Uterine smooth muscle cell (primary cell): Measurements from ENCODE around the gene ADGRA3. TPM values are rescaled to one million over a fixed set of nuclear protein-coding genes. Genes with fewer than 3 reads are reported as not detected.

Experiments used
- total RNA-seq: library from RNA; depleted of rRNA; stranded (reverse); fragments of >200 nt; gene quantifications from 2 replicates; pipeline ENCODE4 v1.2.3, GENCODE V29; 2014

The ADGRA3 gene
- total RNA-seq = 21.6 and 29.4 TPM in 2 replicates

DNA sequence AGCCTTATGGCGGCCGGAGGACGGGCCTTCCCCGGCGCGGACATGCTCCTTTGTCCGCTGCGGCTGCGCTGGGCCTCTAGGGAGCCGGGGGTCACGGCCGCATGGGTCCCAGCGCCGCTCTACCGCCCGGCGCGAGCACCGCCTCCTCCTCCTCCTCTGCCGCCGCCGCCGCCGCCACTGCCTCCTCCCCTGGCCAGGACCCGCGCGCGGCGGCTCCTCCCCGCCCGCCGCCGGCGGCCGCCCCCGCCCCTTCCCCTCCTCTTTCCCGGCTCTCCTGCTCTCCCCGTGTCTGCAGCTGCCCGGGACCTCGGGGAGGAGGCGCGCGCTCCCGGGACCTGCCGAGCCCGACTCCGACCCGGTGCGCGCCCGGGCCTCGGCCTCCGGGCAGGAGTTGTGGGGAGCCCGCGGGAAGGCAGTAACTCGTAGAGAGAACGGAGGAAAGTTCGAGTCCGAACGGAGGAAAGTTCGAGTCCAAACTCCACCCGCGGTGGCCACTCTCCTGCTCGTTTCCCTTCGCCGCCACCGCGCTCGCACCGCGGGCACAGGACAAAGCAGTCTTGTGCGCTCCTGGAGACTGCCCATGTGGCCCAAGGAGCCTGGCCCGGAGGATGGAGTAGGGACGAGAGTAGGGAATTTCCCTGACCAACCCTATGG, at the start of gene ADGRA3:
TSS of gene ADGRA3 (minus strand) at position 179 of the 654 bp plus-strand sequence. CDS start 282 bp downstream, outside the sequence.

Other genes starting within 250 kb of the ADGRA3 start
- gene GBA3, start 176.9 kb upstream of the ADGRA3 start, total RNA-seq = under 0.01 TPM in 1 of 2 replicates, not detected in the other